ENCODE data around the gene EIF3B.
"Not testable (repeated sequence)": the region's sequence is repeated elsewhere in the genome, so short reads cannot be mapped to it uniquely, and the experiment has no call there.

The EIF3B gene

DNA sequence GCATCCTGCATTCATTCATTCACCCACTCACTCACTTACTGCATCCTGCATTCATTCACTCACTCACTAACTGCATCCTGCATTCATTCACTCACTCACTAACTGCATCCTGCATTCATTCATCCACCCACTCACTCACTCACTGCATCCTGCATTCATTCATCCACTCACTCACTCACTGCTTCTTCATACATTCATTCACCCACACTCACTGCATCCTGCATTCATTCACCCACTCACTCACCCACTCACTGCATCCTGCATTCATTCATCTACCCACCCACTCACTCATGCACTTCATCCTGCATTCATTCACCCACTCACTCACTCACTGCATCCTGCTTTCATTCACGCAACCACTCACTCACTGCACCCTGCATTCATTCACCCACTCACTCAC, 38.8 kb upstream of the EIF3B start:
- H3K27ac ChIP-seq (ENCODE audit: low read depth, low read length): no peak overlapping the region
- no peaks in the 10 kb centered on the region for H3K9me3 ChIP-seq (ENCODE audit: control insufficient read depth in 5 of 5, low read length in 5 of 5)
- no peaks in the 10 kb centered on the region for H3K36me3 ChIP-seq (ENCODE audit: control insufficient read depth in 5 of 5, insufficient read depth in 5 of 5, low read length in 5 of 5)
- no peaks in the 10 kb centered on the region for H3K27me3 ChIP-seq (ENCODE audit: control insufficient read depth in 5 of 5, insufficient read depth in 4 of 5, low read length in 5 of 5)
- peaks cover 1 to 38% (median 30%) of the 10 kb centered on the region in 5 donors for H3K4me1 ChIP-seq (ENCODE audit: control insufficient read depth in 5 of 5, insufficient read depth in 5 of 5, low read length in 5 of 5)
- no peak overlapping the region for H3K4me3 ChIP-seq (ENCODE audit: low read depth in 1 of 5, low read length in 5 of 5)
- H3K9ac ChIP-seq (ENCODE audit: low read length in 5 of 5): no peak overlapping the region

GRCh38 chr7:2316578-2316977, 38.0 kb upstream of the EIF3B start:
- no peak overlapping the region for H3K9ac ChIP-seq (ENCODE audit: low read length in 5 of 5)
- H3K27me3 ChIP-seq (ENCODE audit: control insufficient read depth in 5 of 5, insufficient read depth in 4 of 5, low read length in 5 of 5): no peaks in the 10 kb centered on the region
- H3K27ac ChIP-seq (ENCODE audit: low read depth, low read length): no peak overlapping the region
- H3K4me3 ChIP-seq (ENCODE audit: low read depth in 1 of 5, low read length in 5 of 5): no peak overlapping the region
- no peaks in the 10 kb centered on the region for H3K36me3 ChIP-seq (ENCODE audit: control insufficient read depth in 5 of 5, insufficient read depth in 5 of 5, low read length in 5 of 5)
- H3K9me3 ChIP-seq (ENCODE audit: control insufficient read depth in 5 of 5, low read length in 5 of 5): no peaks in the 10 kb centered on the region
- peaks cover 1 to 34% (median 30%) of the 10 kb centered on the region in 5 donors for H3K4me1 ChIP-seq (ENCODE audit: control insufficient read depth in 5 of 5, insufficient read depth in 5 of 5, low read length in 5 of 5)

DNA sequence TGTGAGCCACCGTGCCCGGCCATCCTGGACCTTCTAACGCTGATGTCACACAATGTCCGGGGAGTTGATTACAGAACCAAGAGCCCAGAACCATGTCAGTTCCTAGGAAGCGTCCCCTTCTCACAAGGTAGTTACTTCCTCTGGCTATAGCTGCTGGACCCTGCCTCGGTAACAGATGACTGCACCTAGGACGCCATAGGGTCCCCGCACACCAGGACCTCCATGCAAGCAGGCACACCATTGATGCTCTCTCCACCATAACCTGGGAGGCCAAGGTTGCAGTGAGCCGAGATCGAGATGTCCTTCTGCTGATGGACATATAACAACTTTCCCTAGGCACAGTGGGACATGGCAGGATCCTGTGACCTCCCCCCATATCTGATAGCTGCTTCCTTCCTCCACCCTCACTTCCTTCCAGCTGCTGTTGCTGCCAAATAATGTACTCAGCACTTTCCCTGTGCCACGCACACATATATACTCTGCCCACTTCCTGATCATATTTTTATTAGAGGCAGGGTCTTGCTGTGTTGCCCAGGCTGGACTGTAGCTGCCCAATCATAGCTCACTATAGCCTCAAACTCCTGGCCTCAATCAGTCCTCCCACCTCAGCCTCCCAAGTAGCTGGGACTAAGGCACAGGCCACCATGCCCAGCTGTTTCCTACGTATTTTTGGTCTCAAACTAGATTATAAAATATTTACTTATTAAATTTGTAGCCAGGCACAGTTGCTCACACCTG, 36.9 kb upstream of the EIF3B start:
- peaks cover 1 to 26% (median 21%) of the 10 kb centered on the region in 5 donors for H3K4me1 ChIP-seq (ENCODE audit: control insufficient read depth in 5 of 5, insufficient read depth in 5 of 5, low read length in 5 of 5)
- H3K36me3 ChIP-seq (ENCODE audit: control insufficient read depth in 5 of 5, insufficient read depth in 5 of 5, low read length in 5 of 5): no peaks in the 10 kb centered on the region
- H3K27ac ChIP-seq (ENCODE audit: low read depth, low read length): no peak overlapping the region
- H3K9me3 ChIP-seq (ENCODE audit: control insufficient read depth in 5 of 5, low read length in 5 of 5): no peaks in the 10 kb centered on the region
- no peaks in the 10 kb centered on the region for H3K27me3 ChIP-seq (ENCODE audit: control insufficient read depth in 5 of 5, insufficient read depth in 4 of 5, low read length in 5 of 5)
- H3K9ac ChIP-seq (ENCODE audit: low read length in 5 of 5): no peak overlapping the region
- H3K4me3 ChIP-seq (ENCODE audit: low read depth in 1 of 5, low read length in 5 of 5): no peak overlapping the region

DNA sequence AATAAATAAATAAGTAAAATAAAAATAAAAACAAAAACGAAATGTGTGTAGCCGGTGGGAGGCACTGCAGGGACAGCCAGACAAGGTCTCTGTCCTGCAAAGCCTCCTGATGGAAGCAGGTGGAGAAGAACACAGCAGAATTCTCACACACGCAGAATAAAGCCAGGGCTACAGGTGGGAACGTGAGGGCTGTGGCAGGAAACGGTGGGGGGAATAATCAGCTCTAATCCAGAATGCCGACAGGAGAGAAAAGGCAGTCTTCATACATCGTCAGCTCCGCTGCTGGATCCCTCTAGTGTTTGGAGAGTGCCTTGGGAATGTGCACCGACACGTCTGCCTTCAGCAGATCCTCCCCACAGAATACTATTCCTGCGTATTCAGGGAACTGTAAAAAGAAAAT, 33.6 kb upstream of the EIF3B start:
- H3K4me3 ChIP-seq (ENCODE audit: low read depth in 1 of 5, low read length in 5 of 5): no peak overlapping the region
- H3K27ac ChIP-seq (ENCODE audit: low read depth, low read length): no peak overlapping the region
- no peaks in the 10 kb centered on the region for H3K9me3 ChIP-seq (ENCODE audit: control insufficient read depth in 5 of 5, low read length in 5 of 5)
- peaks cover 0 to 20% (median 10%) of the 10 kb centered on the region in 5 donors for H3K4me1 ChIP-seq (ENCODE audit: control insufficient read depth in 5 of 5, insufficient read depth in 5 of 5, low read length in 5 of 5)
- no peaks in the 10 kb centered on the region for H3K27me3 ChIP-seq (ENCODE audit: control insufficient read depth in 5 of 5, insufficient read depth in 4 of 5, low read length in 5 of 5)
- H3K36me3 ChIP-seq (ENCODE audit: control insufficient read depth in 5 of 5, insufficient read depth in 5 of 5, low read length in 5 of 5): no peaks in the 10 kb centered on the region
- no peak overlapping the region for H3K9ac ChIP-seq (ENCODE audit: low read length in 5 of 5)

DNA sequence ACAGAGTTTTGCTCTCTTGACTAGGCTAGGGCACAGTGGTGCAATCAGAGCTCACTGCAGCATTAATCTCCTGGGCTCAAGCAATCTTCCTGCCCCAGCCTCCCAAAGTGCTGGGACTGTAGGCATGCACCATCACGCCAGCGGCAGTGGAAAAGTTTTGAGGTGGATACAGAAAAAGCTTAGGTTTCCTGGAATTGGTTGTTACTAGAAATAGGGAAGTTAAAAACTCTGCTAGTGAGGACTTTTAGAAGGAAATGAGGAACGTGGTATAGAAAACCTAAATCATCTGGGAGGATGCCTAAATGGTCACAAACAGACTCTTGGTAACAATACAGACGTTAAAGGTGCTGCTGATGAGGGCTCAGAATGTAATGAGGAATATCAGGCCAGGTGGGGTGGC, 29.5 kb upstream of the EIF3B start:
- Histone ChIP-seq H3K9ac (ENCODE audit: low read length in 5 of 5) (no peak overlapping the region), H3K4me1 (ENCODE audit: control insufficient read depth in 5 of 5, insufficient read depth in 5 of 5, low read length in 5 of 5) (peaks cover 0 to 10% (median 0%) of the 10 kb centered on the region in 5 donors), H3K4me3 (ENCODE audit: low read depth in 1 of 5, low read length in 5 of 5) (no peak overlapping the region), H3K9me3 (ENCODE audit: control insufficient read depth in 5 of 5, low read length in 5 of 5) (no peaks in the 10 kb centered on the region), H3K36me3 (ENCODE audit: control insufficient read depth in 5 of 5, insufficient read depth in 5 of 5, low read length in 5 of 5) (no peaks in the 10 kb centered on the region), H3K27ac (ENCODE audit: low read depth, low read length) (no peak overlapping the region), H3K27me3 (ENCODE audit: control insufficient read depth in 5 of 5, insufficient read depth in 4 of 5, low read length in 5 of 5) (no peaks in the 10 kb centered on the region)

DNA sequence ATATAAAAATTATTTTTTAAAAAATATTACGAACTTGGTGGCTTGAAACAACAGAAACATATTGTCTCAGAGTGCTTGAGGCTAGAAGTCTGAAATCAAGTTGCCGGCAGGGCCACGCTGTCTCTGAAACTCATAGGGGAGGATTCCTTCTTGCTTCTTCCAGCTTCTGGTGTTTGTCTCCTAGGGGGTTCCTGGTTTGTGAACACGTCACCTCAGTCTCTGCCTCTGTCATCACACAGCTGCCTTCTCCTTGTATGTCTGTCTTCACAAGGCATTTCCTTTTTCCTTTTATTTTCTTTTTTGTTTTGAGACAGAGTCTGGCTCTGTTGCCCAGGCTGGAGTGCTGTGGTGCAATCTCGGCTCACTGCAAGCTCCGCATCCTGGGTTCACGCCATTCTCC, 27.7 kb upstream of the EIF3B start:
- Histone ChIP-seq H3K4me3 (ENCODE audit: low read depth in 1 of 5, low read length in 5 of 5) (no peak overlapping the region), H3K27me3 (ENCODE audit: control insufficient read depth in 5 of 5, insufficient read depth in 4 of 5, low read length in 5 of 5) (no peaks in the 10 kb centered on the region), H3K9ac (ENCODE audit: low read length in 5 of 5) (no peak overlapping the region), H3K4me1 (ENCODE audit: control insufficient read depth in 5 of 5, insufficient read depth in 5 of 5, low read length in 5 of 5) (peaks cover 0 to 10% (median 0%) of the 10 kb centered on the region in 5 donors), H3K36me3 (ENCODE audit: control insufficient read depth in 5 of 5, insufficient read depth in 5 of 5, low read length in 5 of 5) (no peaks in the 10 kb centered on the region), H3K9me3 (ENCODE audit: control insufficient read depth in 5 of 5, low read length in 5 of 5) (no peaks in the 10 kb centered on the region), H3K27ac (ENCODE audit: low read depth, low read length) (no peak overlapping the region)

- no peak overlapping the region for H3K27ac ChIP-seq (ENCODE audit: low read depth, low read length)
- no peaks in the 10 kb centered on the region for H3K9me3 ChIP-seq (ENCODE audit: control insufficient read depth in 5 of 5, low read length in 5 of 5)
- H3K36me3 ChIP-seq (ENCODE audit: control insufficient read depth in 5 of 5, insufficient read depth in 5 of 5, low read length in 5 of 5): no peaks in the 10 kb centered on the region
- peaks cover 0 to 5% (median 0%) of the 10 kb centered on the region in 5 donors for H3K4me1 ChIP-seq (ENCODE audit: control insufficient read depth in 5 of 5, insufficient read depth in 5 of 5, low read length in 5 of 5)
- no peak overlapping the region for H3K9ac ChIP-seq (ENCODE audit: low read length in 5 of 5)
- H3K27me3 ChIP-seq (ENCODE audit: control insufficient read depth in 5 of 5, insufficient read depth in 4 of 5, low read length in 5 of 5): no peaks in the 10 kb centered on the region
- no peak overlapping the region for H3K4me3 ChIP-seq (ENCODE audit: low read depth in 1 of 5, low read length in 5 of 5)
Observed at GRCh38 chr7:2330493-2330892, 24.1 kb upstream of the EIF3B start.

GRCh38 chr7:2331707-2332106, 22.9 kb upstream of the EIF3B start:
- no peak overlapping the region for H3K4me3 ChIP-seq (ENCODE audit: low read depth in 1 of 5, low read length in 5 of 5)
- H3K27me3 ChIP-seq (ENCODE audit: control insufficient read depth in 5 of 5, insufficient read depth in 4 of 5, low read length in 5 of 5): no peaks in the 10 kb centered on the region
- H3K27ac ChIP-seq (ENCODE audit: low read depth, low read length): no peak overlapping the region
- H3K9me3 ChIP-seq (ENCODE audit: control insufficient read depth in 5 of 5, low read length in 5 of 5): no peaks in the 10 kb centered on the region
- H3K4me1 ChIP-seq (ENCODE audit: control insufficient read depth in 5 of 5, insufficient read depth in 5 of 5, low read length in 5 of 5): no peaks in the 10 kb centered on the region
- no peaks in the 10 kb centered on the region for H3K36me3 ChIP-seq (ENCODE audit: control insufficient read depth in 5 of 5, insufficient read depth in 5 of 5, low read length in 5 of 5)
- H3K9ac ChIP-seq (ENCODE audit: low read length in 5 of 5): no peak overlapping the region

- H3K9ac ChIP-seq (ENCODE audit: low read length in 5 of 5); H3K36me3 ChIP-seq (ENCODE audit: control insufficient read depth in 5 of 5, insufficient read depth in 5 of 5, low read length in 5 of 5); H3K27ac ChIP-seq (ENCODE audit: low read depth, low read length); H3K9me3 ChIP-seq (ENCODE audit: control insufficient read depth in 5 of 5, low read length in 5 of 5); H3K4me3 ChIP-seq (ENCODE audit: low read depth in 1 of 5, low read length in 5 of 5); H3K4me1 ChIP-seq (ENCODE audit: control insufficient read depth in 5 of 5, insufficient read depth in 5 of 5, low read length in 5 of 5); H3K27me3 ChIP-seq (ENCODE audit: control insufficient read depth in 5 of 5, insufficient read depth in 4 of 5, low read length in 5 of 5): not testable (repeated sequence)
Observed at GRCh38 chr7:2332606-2333231, 21.9 kb upstream of the EIF3B start.

GRCh38 chr7:2336626-2337299, 17.9 kb upstream of the EIF3B start:
- Histone ChIP-seq H3K27me3 (ENCODE audit: control insufficient read depth in 5 of 5, insufficient read depth in 4 of 5, low read length in 5 of 5) (no peaks in the 10 kb centered on the region), H3K27ac (ENCODE audit: low read depth, low read length) (no peak overlapping the region), H3K4me3 (ENCODE audit: low read depth in 1 of 5, low read length in 5 of 5) (no peak overlapping the region), H3K9me3 (ENCODE audit: control insufficient read depth in 5 of 5, low read length in 5 of 5) (no peaks in the 10 kb centered on the region), H3K36me3 (ENCODE audit: control insufficient read depth in 5 of 5, insufficient read depth in 5 of 5, low read length in 5 of 5) (no peaks in the 10 kb centered on the region), H3K9ac (ENCODE audit: low read length in 5 of 5) (no peak overlapping the region), H3K4me1 (ENCODE audit: control insufficient read depth in 5 of 5, insufficient read depth in 5 of 5, low read length in 5 of 5) (no peaks in the 10 kb centered on the region)

All from subcutaneous abdominal adipose tissue (tissue), 5 donors.